Muscle of leg (tissue), 11 donors: ENCODE measurements around the gene LAMC2. TPM values are rescaled to one million over a fixed set of nuclear protein-coding genes. Genes with fewer than 3 reads are reported as not detected.

ENCODE experiments used
- DNase-seq: peaks from one replicate; pipeline ENCODE4 v3.0.0; 2013
- H3K27ac ChIP-seq: one replicate; pipeline ENCODE4 v1.5.1; 2013; ENCODE audit warnings: mild to moderate bottlenecking, low read length, control low read depth
- H3K27me3 ChIP-seq: one replicate; pipeline ENCODE4 v1.6.1; 2013; ENCODE audit warnings: low read length; ENCODE audit not compliant: control insufficient read depth, insufficient read depth
- H3K36me3 ChIP-seq: one replicate; pipeline ENCODE4 v1.6.1; 2013; ENCODE audit warnings: low read length; ENCODE audit not compliant: control insufficient read depth, insufficient read depth
- H3K4me1 ChIP-seq: one replicate; pipeline ENCODE4 v1.6.1; 2013; ENCODE audit warnings: low read length; ENCODE audit not compliant: control insufficient read depth, insufficient read depth
- H3K4me3 ChIP-seq: one replicate; pipeline ENCODE4 v1.5.1; 2013; ENCODE audit warnings: low read length, control low read depth
- H3K9me3 ChIP-seq: replicated peaks from 2 replicates; pipeline ENCODE4 v1.6.1; 2013; ENCODE audit warnings: low read depth, low read length; ENCODE audit not compliant: control insufficient read depth
- WGBS: methylation state at CpG from one replicate; pipeline ENCODE4 v1.1.5; 2013; ENCODE audit warnings: missing lambda C conversion rate; ENCODE audit not compliant: insufficient coverage; 5-methylcytosine and 5-hydroxymethylcytosine counted together
- polyA plus RNA-seq, 8 donors: library from polyadenylated mRNA; unstranded; fragments of 120-200 nt; gene quantifications; one replicate each; pipeline versions ENCODE4 v1.2.1 to v1.2.3, GENCODE V29; 2013; ENCODE audit warnings: inconsistent platforms in 1 of 8, low replicate concordance in 1 of 8; ENCODE audit not compliant: insufficient read length in 8 of 8, insufficient read depth in 1 of 8
- total RNA-seq: library from RNA; stranded (reverse); fragments of 120-200 nt; gene quantifications from one replicate; pipeline ENCODE4 v1.2.4, GENCODE V29; 2013

LAMC2 gene
- total and polyA plus RNA-seq, 9 donors, result 0.71 to 6.0 (median 2.7) TPM

DNA sequence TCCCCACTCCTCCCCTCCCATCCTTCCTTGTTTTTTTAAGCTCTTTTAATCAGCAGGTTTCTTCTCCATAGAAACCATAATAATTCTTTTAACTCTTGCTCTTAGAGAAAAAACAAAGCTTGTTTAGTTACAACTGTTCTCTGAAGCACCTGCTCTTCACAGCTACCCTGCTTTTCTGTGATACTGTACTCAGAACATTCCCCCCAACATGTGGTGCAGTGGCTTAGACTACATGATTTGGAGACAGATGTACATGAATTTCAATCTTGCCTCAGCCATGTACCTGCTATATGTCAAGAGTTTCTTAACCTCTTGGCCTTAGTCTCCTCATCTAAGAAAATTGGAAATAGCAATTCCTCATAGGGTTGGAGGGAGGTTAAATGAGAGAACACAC is 33.5 kb downstream of the LAMC2 start:
- DNase-seq, result peak; percentile 34
- H3K9me3 ChIP-seq, result no peaks in the 10 kb centered on the region
- no peak overlapping the region for H3K27ac ChIP-seq
- no peaks in the 10 kb centered on the region for H3K36me3 ChIP-seq
- H3K4me3 ChIP-seq, result no peak overlapping the region
- peaks cover 46% of the 10 kb centered on the region for H3K4me1 ChIP-seq
- H3K27me3 ChIP-seq, result no peaks in the 10 kb centered on the region

GRCh38 chr1:183222909-183223308 is 36.8 kb downstream of the LAMC2 start:
- no peaks in the 10 kb centered on the region for H3K9me3 ChIP-seq
- H3K4me1 ChIP-seq, result peaks cover 32% of the 10 kb centered on the region
- no peak overlapping the region for H3K4me3 ChIP-seq
- DNase-seq, result no peak
- H3K27me3 ChIP-seq, result no peaks in the 10 kb centered on the region
- no peaks in the 10 kb centered on the region for H3K36me3 ChIP-seq
- no peak overlapping the region for H3K27ac ChIP-seq
- WGBS, result 100% methylated on average over 1 of the region's 3 CpGs

DNA sequence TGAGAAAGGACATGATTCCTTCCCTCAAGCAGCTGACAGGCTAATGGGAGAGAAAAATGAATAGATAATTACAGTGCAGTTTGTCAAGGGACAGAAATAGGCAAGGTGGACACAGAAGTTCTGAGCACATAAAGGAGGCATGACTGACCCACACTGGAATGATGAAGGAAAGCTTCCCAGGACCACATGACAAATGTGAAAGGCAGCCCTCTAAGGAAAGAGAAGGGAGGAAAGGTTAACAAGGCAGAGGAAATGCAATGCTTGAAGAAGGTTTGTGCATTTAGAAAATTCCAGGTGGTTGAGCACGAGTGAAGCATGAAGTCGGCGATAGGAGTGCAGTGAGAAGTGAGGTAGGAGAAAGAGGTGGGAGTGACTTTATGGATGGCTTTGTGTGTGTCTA is 37.4 kb downstream of the LAMC2 start:
- Histone ChIP-seq H3K4me3 (no peak overlapping the region), H3K36me3 (no peaks in the 10 kb centered on the region), H3K27me3 (no peaks in the 10 kb centered on the region), H3K4me1 (peaks cover 26% of the 10 kb centered on the region), H3K27ac (no peak overlapping the region), H3K9me3 (no peaks in the 10 kb centered on the region)
- no peak for DNase-seq
- 77% methylated on average over 3 of the region's 3 CpGs for WGBS

DNA sequence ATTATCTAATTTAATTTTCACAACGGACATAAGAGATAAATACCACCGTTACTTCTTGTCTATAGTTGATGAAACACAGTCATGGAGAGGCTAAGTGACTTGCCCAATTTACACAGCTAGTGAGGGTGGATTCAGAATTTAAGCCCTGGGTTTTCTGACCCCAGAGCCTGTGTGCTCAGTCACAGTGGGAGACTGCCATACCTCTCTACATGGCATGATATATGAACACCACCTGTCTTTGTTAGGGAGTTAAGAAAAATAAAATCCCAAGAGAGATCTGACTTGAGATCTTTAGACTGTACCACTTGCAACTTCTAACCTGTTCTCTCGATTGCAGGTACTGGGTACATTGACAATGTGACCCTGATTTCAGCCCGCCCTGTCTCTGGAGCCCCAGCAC is 40.3 kb downstream of the LAMC2 start:
- H3K9me3 ChIP-seq, result no peaks in the 10 kb centered on the region
- no peak overlapping the region for H3K4me3 ChIP-seq
- WGBS, result 83% methylated on average over 2 of the region's 4 CpGs
- H3K27me3 ChIP-seq, result no peaks in the 10 kb centered on the region
- H3K36me3 ChIP-seq, result no peaks in the 10 kb centered on the region
- peaks cover 13% of the 10 kb centered on the region for H3K4me1 ChIP-seq
- no peak overlapping the region for H3K27ac ChIP-seq
- DNase-seq, result no peak

DNA sequence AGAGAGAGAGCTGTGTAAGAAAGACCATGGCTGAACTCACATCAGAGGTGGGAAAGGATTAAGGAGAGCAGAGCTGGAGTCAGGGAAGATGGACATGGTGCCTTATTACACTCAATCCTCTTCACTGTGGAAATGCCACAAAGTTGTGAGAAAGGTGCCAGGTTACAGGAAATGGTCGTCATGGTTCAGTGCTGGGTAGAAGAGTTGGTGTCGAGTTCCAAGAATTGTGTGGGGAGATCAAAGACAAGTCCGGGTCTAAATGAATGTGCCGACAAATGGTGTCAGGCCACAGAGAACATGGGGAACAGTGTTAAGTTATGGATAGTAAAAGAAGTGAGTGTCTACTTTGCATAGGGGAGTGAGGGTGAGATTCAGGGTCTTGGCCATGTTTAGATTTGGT is 40.9 kb downstream of the LAMC2 start:
- peaks cover 13% of the 10 kb centered on the region for H3K4me1 ChIP-seq
- no peaks in the 10 kb centered on the region for H3K36me3 ChIP-seq
- DNase-seq, result no peak
- H3K9me3 ChIP-seq, result no peaks in the 10 kb centered on the region
- H3K27ac ChIP-seq, result no peak overlapping the region
- no peaks in the 10 kb centered on the region for H3K27me3 ChIP-seq
- 56% methylated on average over 4 of the region's 4 CpGs for WGBS
- no peak overlapping the region for H3K4me3 ChIP-seq

DNA sequence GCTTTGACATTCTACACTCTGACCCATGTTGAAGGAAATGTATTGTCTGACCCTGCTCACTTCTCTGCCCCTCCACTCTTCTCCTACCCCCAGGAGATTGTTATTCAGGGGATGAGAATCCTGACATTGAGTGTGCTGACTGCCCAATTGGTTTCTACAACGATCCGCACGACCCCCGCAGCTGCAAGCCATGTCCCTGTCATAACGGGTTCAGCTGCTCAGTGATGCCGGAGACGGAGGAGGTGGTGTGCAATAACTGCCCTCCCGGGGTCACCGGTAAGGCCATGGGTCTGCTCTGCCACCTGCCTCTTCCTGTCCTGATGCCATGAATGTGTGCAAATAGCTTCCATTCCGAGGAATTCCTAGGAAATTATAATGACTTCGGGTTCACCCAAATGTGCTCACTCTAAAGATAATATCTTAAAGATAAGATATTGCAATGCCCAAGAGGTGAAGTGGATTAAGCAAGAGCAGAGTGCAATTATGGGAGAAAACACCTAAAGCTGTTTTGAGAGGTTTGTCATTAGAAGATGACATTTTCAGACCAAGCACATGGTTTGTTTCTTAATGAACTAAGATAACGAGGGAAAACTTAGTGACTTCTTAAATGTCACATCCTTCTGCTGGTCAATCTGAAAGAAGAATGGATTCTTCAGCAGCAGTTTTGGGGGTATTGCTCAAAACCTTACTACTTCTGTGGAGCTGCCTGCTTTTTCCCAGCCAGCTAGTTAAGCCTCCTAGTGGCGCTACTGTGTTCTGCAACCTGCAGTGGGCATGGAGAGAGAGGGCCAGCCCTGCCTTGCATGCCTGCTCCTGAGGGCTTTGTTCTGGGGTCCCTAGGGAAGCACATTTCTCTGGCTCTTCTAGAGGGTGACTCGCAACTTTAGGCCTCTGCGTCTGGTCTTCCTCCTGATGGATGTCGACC is 41.6 kb downstream of the LAMC2 start:
- H3K4me1 ChIP-seq, result peaks cover 13% of the 10 kb centered on the region
- DNase-seq, result peak; percentile 33
- H3K4me3 ChIP-seq, result no peak overlapping the region
- H3K27me3 ChIP-seq, result no peaks in the 10 kb centered on the region
- no peak overlapping the region for H3K27ac ChIP-seq
- no peaks in the 10 kb centered on the region for H3K9me3 ChIP-seq
- 73% methylated on average over 12 of the region's 16 CpGs for WGBS
- H3K36me3 ChIP-seq, result no peaks in the 10 kb centered on the region

DNA sequence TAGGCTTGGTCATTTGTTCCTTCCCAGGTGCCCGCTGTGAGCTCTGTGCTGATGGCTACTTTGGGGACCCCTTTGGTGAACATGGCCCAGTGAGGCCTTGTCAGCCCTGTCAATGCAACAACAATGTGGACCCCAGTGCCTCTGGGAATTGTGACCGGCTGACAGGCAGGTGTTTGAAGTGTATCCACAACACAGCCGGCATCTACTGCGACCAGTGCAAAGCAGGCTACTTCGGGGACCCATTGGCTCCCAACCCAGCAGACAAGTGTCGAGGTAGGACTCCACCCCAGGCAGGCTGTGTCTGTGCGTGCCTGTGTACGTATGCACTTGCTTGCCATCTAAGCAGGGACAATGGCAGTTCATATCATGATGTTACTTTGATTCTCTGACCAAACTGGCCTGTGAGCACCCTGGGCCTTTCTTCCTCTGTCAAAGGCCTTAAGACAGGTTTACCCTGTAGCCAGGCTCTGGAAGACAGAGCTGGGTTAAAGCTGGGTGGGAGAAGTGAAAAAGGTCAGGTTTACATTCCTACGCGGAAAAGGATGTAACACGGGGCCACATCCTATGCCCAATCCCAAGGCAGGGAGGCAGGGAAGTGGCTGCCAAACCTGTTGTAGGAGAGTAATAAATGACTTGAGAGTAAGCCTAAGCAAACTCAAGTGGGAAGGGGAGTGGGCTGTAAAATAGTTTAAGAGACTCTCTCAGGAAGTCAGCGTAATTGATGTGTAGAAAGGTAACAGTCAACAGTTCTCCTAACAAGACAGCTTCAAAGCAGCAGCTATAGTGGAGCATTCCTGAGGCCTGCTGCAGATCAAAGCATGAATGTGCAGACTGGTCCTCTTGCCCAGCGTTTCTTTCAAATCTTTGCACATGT is 42.5 kb downstream of the LAMC2 start:
- no peak overlapping the region for H3K4me3 ChIP-seq
- H3K27me3 ChIP-seq, result no peaks in the 10 kb centered on the region
- H3K36me3 ChIP-seq, result no peaks in the 10 kb centered on the region
- DNase-seq, result no peak
- 75% methylated on average over 12 of the region's 13 CpGs for WGBS
- H3K27ac ChIP-seq, result no peak overlapping the region
- H3K9me3 ChIP-seq, result no peaks in the 10 kb centered on the region
- H3K4me1 ChIP-seq, result peaks cover 13% of the 10 kb centered on the region

DNA sequence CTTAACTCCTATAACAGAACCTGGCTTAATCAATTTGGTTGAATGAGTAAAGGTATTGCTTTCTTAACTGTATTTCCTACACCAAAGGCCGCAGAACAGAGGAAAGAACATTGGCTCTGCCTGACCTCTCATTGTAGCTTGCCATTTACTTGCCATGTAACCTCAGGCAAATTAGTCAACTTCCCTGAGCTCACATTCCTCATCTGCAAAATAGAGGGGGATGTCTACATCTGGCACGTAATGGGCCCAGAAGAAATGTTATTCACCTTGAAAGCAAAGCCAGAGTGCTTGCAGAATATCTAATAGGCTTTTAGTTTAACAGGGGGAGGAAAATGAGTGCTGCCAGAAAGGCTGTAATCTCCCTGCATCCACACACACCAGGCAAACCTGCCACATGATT is 44.3 kb downstream of the LAMC2 start:
- DNase-seq, result no peak
- no peaks in the 10 kb centered on the region for H3K9me3 ChIP-seq
- no peak overlapping the region for H3K4me3 ChIP-seq
- no peaks in the 10 kb centered on the region for H3K27me3 ChIP-seq
- H3K27ac ChIP-seq, result no peak overlapping the region
- peaks cover 28% of the 10 kb centered on the region for H3K4me1 ChIP-seq
- WGBS, result no CpG with 5 or more reads among the region's 2 CpGs
- H3K36me3 ChIP-seq, result no peaks in the 10 kb centered on the region

DNA sequence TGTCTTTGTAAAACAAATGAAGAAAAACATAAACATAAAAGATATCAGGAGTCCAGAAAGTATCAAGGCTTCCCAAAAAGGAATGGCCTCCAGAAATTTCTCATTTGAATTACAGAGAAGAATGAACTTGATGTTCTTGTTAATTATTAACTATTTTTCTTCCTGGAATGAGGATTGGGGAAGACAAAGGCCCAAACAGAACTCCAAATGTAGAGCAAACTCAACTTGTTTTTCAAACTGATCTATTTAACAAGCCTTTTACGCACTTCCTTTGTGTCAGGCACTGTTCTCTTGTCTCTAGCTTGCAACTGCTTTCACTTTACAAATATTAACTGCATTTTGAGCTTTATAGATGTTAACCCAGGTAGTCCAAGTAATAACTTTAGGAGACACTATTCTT is 45.5 kb downstream of the LAMC2 start:
- Histone ChIP-seq H3K9me3 (no peaks in the 10 kb centered on the region), H3K4me1 (peaks cover 30% of the 10 kb centered on the region), H3K27ac (no peak overlapping the region), H3K27me3 (no peaks in the 10 kb centered on the region), H3K4me3 (no peak overlapping the region), H3K36me3 (no peaks in the 10 kb centered on the region)
- WGBS, result no CpG with 5 or more reads among the region's 1 CpG
- no peak for DNase-seq

GRCh38 chr1:183233113-183233512 is 47.0 kb downstream of the LAMC2 start:
- Histone ChIP-seq H3K9me3 (no peaks in the 10 kb centered on the region), H3K27me3 (no peaks in the 10 kb centered on the region), H3K36me3 (no peaks in the 10 kb centered on the region), H3K4me3 (no peak overlapping the region), H3K27ac (no peak overlapping the region), H3K4me1 (peaks cover 20% of the 10 kb centered on the region)
- no peak for DNase-seq
